SK-N-SH (cell line): ENCODE measurements around the gene MSL1. TPM values are rescaled to one million over a fixed set of nuclear protein-coding genes. Genes with fewer than 3 reads are reported as not detected.

Source experiments
- CTCF ChIA-PET: fragments of 300-600, 350-600 bp; formaldehyde crosslinking; extraction: SDS; loops from one replicate; lab custom pipeline; 2021; lab: Yijun Ruan, JAX
- POLR2A ChIA-PET: fragments of 350-600 bp; sonication (Branson Sonifier 250); formaldehyde crosslinking; extraction: SDS; loops from one replicate; lab custom pipeline; 2020; ENCODE audit warnings: antibody characterized with exemption, inconsistent platforms; lab: Yijun Ruan, JAX
- DNase-seq: peaks from one replicate; pipeline ENCODE4 v3.0.0; 2012
- H2AFZ ChIP-seq: fragments of 200-600 bp; sonication (generic); 2 replicates; pipeline ENCODE4 v1.8.1; 2016; ENCODE audit warnings: antibody characterized with exemption, mild to moderate bottlenecking, low read depth
- H3F3A ChIP-seq: fragments of 200-600 bp; sonication (generic); replicated peaks from 2 replicates; pipeline ENCODE3; 2016; ENCODE audit warnings: antibody characterized with exemption, mild to moderate bottlenecking; ENCODE audit not compliant: insufficient read depth
- H3K27ac ChIP-seq, 2 experiments: fragments of 200-500 bp in 1 of 2; fragments of 200-600 bp in 1 of 2; sonication (Bioruptor generic) in 1 of 2; sonication (generic), shearing (Covaris generic) in 1 of 2; 2 replicates each; pipeline versions ENCODE4 v1.5.1 to v1.6.1; 2014 to 2016; ENCODE audit warnings: low read depth in 2 of 2, inconsistent platforms in 1 of 2, low read length in 1 of 2, mild to moderate bottlenecking in 1 of 2, mixed read lengths in 1 of 2
- H3K27me3 ChIP-seq: fragments of 200-600 bp; sonication (generic), shearing (Covaris generic); 2 replicates; pipeline ENCODE4 v1.6.1; 2016; ENCODE audit warnings: mixed run types; ENCODE audit not compliant: insufficient read depth
- H3K36me3 ChIP-seq, 2 experiments: fragments of 200-500 bp in 1 of 2; fragments of 200-600 bp in 1 of 2; sonication (Bioruptor generic) in 1 of 2; sonication (generic) in 1 of 2; replicated peaks in 1 of 2; 2 replicates each; pipeline versions ENCODE3 to v1.5.1; 2014 to 2016; ENCODE audit warnings: low read length in 1 of 2, mild to moderate bottlenecking in 1 of 2; ENCODE audit not compliant: insufficient read depth in 2 of 2, control insufficient read depth in 1 of 2
- H3K4me1 ChIP-seq, 2 experiments: fragments of 200-500 bp in 1 of 2; fragments of 200-600 bp in 1 of 2; sonication (Bioruptor generic) in 1 of 2; sonication (generic), shearing (Covaris generic) in 1 of 2; 2 replicates each; pipeline versions ENCODE4 v1.5.1 to v1.6.1; 2014 to 2016; ENCODE audit warnings: low read depth in 1 of 2, low read length in 1 of 2, mixed run types in 1 of 2; ENCODE audit not compliant: insufficient read depth in 2 of 2, control insufficient read depth in 1 of 2
- H3K4me2 ChIP-seq: fragments of 200-600 bp; sonication (generic), shearing (Covaris generic); 2 replicates; pipeline ENCODE4 v1.6.1; 2017; ENCODE audit warnings: mixed run types
- H3K4me3 ChIP-seq, 2 experiments: fragments of 200-500 bp in 1 of 2; fragments of 200-600 bp in 1 of 2; sonication (Bioruptor generic) in 1 of 2; sonication (generic), shearing (Covaris generic) in 1 of 2; 2 replicates each; pipeline versions ENCODE4 v1.5.1 to v1.8.1; 2014 to 2016; ENCODE audit warnings: low read depth in 2 of 2, inconsistent platforms in 1 of 2, low read length in 1 of 2, mild to moderate bottlenecking in 1 of 2, mixed read lengths in 1 of 2, moderate library complexity in 1 of 2
- H3K79me2 ChIP-seq: fragments of 200-600 bp; sonication (generic); 2 replicates; pipeline ENCODE4 v1.8.1; 2017; ENCODE audit warnings: mild to moderate bottlenecking; ENCODE audit not compliant: insufficient read depth
- H3K9ac ChIP-seq: fragments of 200-600 bp; sonication (generic); 2 replicates; pipeline ENCODE4 v1.6.1; 2017; ENCODE audit warnings: mixed run types
- H3K9me2 ChIP-seq: fragments of 200-600 bp; sonication (generic); 2 replicates; pipeline ENCODE4 v1.6.1; 2017; ENCODE audit warnings: mixed run types
- H3K9me3 ChIP-seq: fragments of 200-600 bp; sonication (generic); 2 replicates; pipeline ENCODE4 v1.6.1; 2017; ENCODE audit warnings: mixed run types, mild to moderate bottlenecking, moderate library complexity
- H4K20me1 ChIP-seq: fragments of 200-600 bp; sonication (generic); 2 replicates; pipeline ENCODE4 v1.6.1; 2017; ENCODE audit warnings: mild to moderate bottlenecking, mixed run types; ENCODE audit not compliant: insufficient read depth
- CHD2 ChIP-seq: fragments of 150-350 bp; IDR thresholded peaks from 2 replicates; pipeline ENCODE4 v1.6.1; 2018; ENCODE audit warnings: low read length; ENCODE audit not compliant: partially characterized antibody
- EP300 ChIP-seq, 2 experiments: IDR thresholded peaks; 2 replicates each; pipeline versions ENCODE4 v1.4.0 to v1.6.1; 2012; ENCODE audit warnings: borderline replicate concordance in 1 of 2, low read depth in 1 of 2, low read length in 1 of 2
- GABPA ChIP-seq: IDR thresholded peaks from 2 replicates; pipeline ENCODE4 v1.4.0; 2012; ENCODE audit warnings: low read depth, mild to moderate bottlenecking
- GATA2 ChIP-seq: sonication (generic); formaldehyde crosslinking; IDR thresholded peaks from 2 replicates; pipeline ENCODE4 v1.5.0; 2020; ENCODE audit warnings: mild to moderate bottlenecking, missing genetic modification reagents
- JUND ChIP-seq: IDR thresholded peaks from 2 replicates; pipeline ENCODE4 v1.4.0; 2012
- POLR2AphosphoS5 ChIP-seq: IDR thresholded peaks from 2 replicates; pipeline ENCODE4 v1.6.1; 2012; ENCODE audit warnings: low read depth, low read length
- RCOR1 ChIP-seq: fragments of 150-350 bp; IDR thresholded peaks from 2 replicates; pipeline ENCODE4 v1.6.1; 2017; ENCODE audit warnings: antibody characterized with exemption, low read length
- RFX5 ChIP-seq: IDR thresholded peaks from 2 replicates; pipeline ENCODE4 v1.6.1; 2012; ENCODE audit warnings: mild to moderate bottlenecking, improper control_type of control experiment, low read length
- SMC3 ChIP-seq: IDR thresholded peaks from 2 replicates; pipeline ENCODE4 v1.6.1; 2012; ENCODE audit warnings: low read depth, low read length, improper control_type of control experiment
- WGBS: methylation state at CpG from one replicate; pipeline ENCODE4 v1.1.6; 2017; ENCODE audit warnings: low lambda C conversion rate; 5-methylcytosine and 5-hydroxymethylcytosine counted together
- polyA plus RNA-seq, 3 experiments: library from polyadenylated mRNA; depleted of rRNA; stranded (reverse); fragments of >200 nt; gene quantifications; 2 replicates each; pipeline ENCODE4 v1.2.3, GENCODE V29; 2012
- TF ChIP-seq, protein P1 (sequence below): fragments of 200-600 bp; sonication (generic); IDR thresholded peaks from 2 replicates; pipeline ENCODE4 v1.6.1; 2017; ENCODE audit warnings: antibody characterized with exemption, mild to moderate bottlenecking, moderate library complexity
- TF ChIP-seq, protein P2 (sequence below): fragments of 150-350 bp; IDR thresholded peaks from 2 replicates; pipeline ENCODE4 v1.6.1; 2017; ENCODE audit warnings: antibody characterized with exemption, low read length, low read depth, borderline replicate concordance
- TF ChIP-seq, protein P3 (sequence below): IDR thresholded peaks from 2 replicates; pipeline ENCODE4 v1.4.0; 2012; ENCODE audit warnings: low read depth, borderline replicate concordance

The MSL1 gene
- polyA plus RNA-seq, 1 of the 3 experiments (the other 2 are of a cell fraction) = 30.2 TPM

DNA sequence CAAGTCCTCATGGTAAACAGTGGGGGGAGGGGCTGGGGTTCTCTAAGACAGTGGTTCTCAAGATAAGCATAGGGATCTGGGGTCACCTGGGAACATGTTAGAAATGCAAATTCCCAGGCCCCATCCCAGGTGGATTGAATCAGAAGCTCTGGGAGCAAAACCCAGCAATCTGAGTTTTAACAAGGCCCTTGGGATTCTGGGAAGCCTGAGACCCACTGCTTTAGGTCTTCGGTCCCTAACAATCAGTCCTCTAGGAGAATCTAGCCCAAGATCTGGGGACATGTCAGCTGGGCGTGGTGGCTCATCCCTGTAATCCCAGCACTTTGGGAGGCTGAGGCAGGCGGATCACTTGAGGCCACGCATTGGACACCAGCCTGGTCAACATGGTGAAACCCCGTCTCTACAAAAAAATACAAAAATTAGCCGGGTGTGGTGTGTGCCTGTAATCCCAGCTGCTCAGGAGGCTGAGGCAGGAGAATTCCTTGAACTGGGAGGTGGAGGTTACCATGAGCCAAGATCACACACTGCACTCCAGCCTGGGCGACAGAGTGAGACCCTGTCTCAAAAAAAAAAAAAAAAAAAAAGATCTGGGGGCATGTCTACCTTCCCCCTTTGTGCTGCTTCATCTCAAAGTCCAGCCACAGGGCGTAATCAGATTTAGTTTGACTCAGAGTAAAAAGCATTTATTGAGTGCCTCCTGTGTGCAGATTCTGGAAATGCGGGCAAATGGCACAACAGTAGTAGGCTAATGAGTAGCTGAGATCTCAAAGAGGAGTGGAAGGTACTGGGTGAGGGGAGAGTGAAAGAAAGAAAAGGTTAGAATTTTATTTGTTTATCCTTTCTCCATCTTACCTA is 12.6 kb upstream of the MSL1 start:
- ChIA-PET CTCF (interaction anchor here (1.3 to 6.5 kb wide), 11 partner anchors 11 to 82 kb away, joined by 3 to 100 read pairs (median 11); partner anchors contain the start of genes NR1D1 and THRA), POLR2A (interaction anchor here (0.6 kb wide), 1 partner anchor 8 kb away, joined by 3 read pairs; the partner anchor contains the start of gene NR1D1)
- Histone ChIP-seq H3K4me2 (no peak overlapping the region), H3K36me3 (no peaks in the 10 kb centered on the region), H3K27ac (no peak overlapping the region), H4K20me1 (no peaks in the 10 kb centered on the region), H3K4me3 (no peak overlapping the region), H3K9ac (no peak overlapping the region), H3K9me2 (no peaks in the 10 kb centered on the region), H3K27me3 (no peaks in the 10 kb centered on the region), H3K9me3 (no peaks in the 10 kb centered on the region), H3K4me1 (peaks cover 37% of the 10 kb centered on the region in 2 experiments), H3K79me2 (no peaks in the 10 kb centered on the region), H2AFZ (no peak overlapping the region), H3F3A (peaks cover 32% of the 10 kb centered on the region)
- WGBS = 91% methylated on average over 8 of the region's 9 CpGs
- DNase-seq = no peak
- no peak for TF ChIP-seq RFX5
- TF ChIP-seq, protein P1, sequence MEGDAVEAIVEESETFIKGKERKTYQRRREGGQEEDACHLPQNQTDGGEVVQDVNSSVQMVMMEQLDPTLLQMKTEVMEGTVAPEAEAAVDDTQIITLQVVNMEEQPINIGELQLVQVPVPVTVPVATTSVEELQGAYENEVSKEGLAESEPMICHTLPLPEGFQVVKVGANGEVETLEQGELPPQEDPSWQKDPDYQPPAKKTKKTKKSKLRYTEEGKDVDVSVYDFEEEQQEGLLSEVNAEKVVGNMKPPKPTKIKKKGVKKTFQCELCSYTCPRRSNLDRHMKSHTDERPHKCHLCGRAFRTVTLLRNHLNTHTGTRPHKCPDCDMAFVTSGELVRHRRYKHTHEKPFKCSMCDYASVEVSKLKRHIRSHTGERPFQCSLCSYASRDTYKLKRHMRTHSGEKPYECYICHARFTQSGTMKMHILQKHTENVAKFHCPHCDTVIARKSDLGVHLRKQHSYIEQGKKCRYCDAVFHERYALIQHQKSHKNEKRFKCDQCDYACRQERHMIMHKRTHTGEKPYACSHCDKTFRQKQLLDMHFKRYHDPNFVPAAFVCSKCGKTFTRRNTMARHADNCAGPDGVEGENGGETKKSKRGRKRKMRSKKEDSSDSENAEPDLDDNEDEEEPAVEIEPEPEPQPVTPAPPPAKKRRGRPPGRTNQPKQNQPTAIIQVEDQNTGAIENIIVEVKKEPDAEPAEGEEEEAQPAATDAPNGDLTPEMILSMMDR = peak; percentile 27; the same call in 1 of the 2 replicates

DNA sequence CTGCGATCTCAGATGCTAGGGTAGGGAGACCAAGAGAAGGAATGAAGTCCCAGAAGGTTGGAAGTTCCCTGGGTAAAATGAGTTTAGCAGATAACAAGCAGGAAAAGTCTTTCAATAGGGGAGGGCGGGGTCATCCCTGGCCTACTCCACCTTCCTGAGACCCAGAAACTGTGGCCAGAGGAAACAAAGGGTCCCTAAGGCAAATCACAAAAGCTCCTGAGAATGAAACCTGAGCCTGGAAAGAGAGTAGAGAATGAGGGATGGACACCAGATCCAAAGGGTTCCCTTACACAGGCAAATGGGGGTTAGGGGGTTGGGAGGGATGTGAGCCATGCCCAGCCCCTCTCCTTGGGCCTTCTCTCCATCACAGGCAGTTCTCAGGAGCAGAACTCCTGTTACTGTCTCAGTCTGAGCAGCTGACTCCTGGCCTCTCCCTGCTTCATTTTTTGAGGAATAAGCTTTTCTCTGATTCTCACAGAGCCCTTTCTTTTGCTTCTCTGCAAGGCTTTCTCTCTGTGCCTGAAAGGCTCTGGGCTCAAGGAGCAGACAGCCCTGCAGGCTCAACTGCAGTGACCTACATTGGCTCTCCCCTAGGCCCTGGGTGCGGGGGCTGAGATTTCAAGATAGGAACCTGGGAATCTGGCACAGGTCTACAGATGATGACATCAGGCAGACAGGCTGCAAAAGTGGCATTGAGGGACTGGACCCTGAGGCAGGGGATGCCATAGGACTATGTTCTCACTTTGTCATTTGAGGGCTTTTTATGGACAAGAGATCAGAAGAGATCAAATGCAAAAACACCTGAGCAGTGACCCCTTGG is 11.5 kb upstream of the MSL1 start:
- no peak overlapping the region for H3K4me3 ChIP-seq
- POLR2A ChIA-PET = interaction anchor here (0.6 to 5.0 kb wide), 2 partner anchors 9 to 10 kb away, joined by 3 to 25 read pairs; partner anchors contain the start of gene NR1D1
- H3K4me1 ChIP-seq = peaks cover 37 to 41% of the 10 kb centered on the region in 2 experiments
- WGBS = 67% methylated on average over 3 of the region's 3 CpGs
- peak overlapping the region; percentile 15; the same call in 1 of the 2 replicates for H3K9ac ChIP-seq
- peak overlapping the region; percentile 59; the same call in 1 of the 2 replicates for H2AFZ ChIP-seq
- H3K36me3 ChIP-seq = no peaks in the 10 kb centered on the region
- no peak for TF ChIP-seq GABPA
- TF ChIP-seq, protein P2, sequence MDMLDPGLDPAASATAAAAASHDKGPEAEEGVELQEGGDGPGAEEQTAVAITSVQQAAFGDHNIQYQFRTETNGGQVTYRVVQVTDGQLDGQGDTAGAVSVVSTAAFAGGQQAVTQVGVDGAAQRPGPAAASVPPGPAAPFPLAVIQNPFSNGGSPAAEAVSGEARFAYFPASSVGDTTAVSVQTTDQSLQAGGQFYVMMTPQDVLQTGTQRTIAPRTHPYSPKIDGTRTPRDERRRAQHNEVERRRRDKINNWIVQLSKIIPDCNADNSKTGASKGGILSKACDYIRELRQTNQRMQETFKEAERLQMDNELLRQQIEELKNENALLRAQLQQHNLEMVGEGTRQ = no peak
- TF ChIP-seq POLR2AphosphoS5 = no peak
- no peak for TF ChIP-seq SMC3
- TF ChIP-seq CHD2 = no peak
- TF ChIP-seq EP300 (IDR thresholded peaks at IDR 0.05; ENCODE audit: borderline replicate concordance in 1 of 2, low read depth in 1 of 2, low read length in 1 of 2) = 0 out of 4 replicates have a peak, but pooled peaks of 1 of the 2 experiments have one; percentile 16
- peak; percentile 26; the same call in 1 of the 2 replicates for TF ChIP-seq RCOR1
- TF ChIP-seq, protein P3, sequence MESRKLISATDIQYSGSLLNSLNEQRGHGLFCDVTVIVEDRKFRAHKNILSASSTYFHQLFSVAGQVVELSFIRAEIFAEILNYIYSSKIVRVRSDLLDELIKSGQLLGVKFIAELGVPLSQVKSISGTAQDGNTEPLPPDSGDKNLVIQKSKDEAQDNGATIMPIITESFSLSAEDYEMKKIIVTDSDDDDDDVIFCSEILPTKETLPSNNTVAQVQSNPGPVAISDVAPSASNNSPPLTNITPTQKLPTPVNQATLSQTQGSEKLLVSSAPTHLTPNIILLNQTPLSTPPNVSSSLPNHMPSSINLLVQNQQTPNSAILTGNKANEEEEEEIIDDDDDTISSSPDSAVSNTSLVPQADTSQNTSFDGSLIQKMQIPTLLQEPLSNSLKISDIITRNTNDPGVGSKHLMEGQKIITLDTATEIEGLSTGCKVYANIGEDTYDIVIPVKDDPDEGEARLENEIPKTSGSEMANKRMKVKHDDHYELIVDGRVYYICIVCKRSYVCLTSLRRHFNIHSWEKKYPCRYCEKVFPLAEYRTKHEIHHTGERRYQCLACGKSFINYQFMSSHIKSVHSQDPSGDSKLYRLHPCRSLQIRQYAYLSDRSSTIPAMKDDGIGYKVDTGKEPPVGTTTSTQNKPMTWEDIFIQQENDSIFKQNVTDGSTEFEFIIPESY = no peak
- peak; percentile 85 for TF ChIP-seq GATA2 (CRISPR knock-in tag)
- TF ChIP-seq JUND = no peak
- no peaks in the 10 kb centered on the region for H3K27me3 ChIP-seq
- peak overlapping the region; percentile 81 to 85 for H3K27ac ChIP-seq
- peaks cover 43% of the 10 kb centered on the region for H3F3A ChIP-seq
- H3K4me2 ChIP-seq = peak overlapping the region; percentile 71; the same call in 1 of the 2 replicates
- H3K79me2 ChIP-seq = no peaks in the 10 kb centered on the region
- CTCF ChIA-PET = interaction anchor here (0.6 to 6.5 kb wide), 22 partner anchors 10 to 193 kb away, joined by 3 to 100 read pairs (median 12); partner anchors contain the start of genes CASC3, CSF3, NR1D1 and RAPGEFL1
- DNase-seq = peak; percentile 76
- H3K9me3 ChIP-seq = no peaks in the 10 kb centered on the region
- no peaks in the 10 kb centered on the region for H3K9me2 ChIP-seq
- H4K20me1 ChIP-seq = no peaks in the 10 kb centered on the region
